Fibroblast of mammary gland (primary cell): ENCODE results near the gene MAP7D2.

Source experiments
- DNase-seq: peaks from one replicate; pipeline ENCODE4 v3.0.0-alpha.2; 2010; ENCODE audit warnings: low read depth
- H3K4me3 ChIP-seq: 2 replicates; pipeline ENCODE4 v1.5.1; 2011; ENCODE audit warnings: low read depth, mild to moderate bottlenecking, low read length, moderate library complexity; ENCODE audit not compliant: control insufficient read depth
- CTCF ChIP-seq: conservative IDR thresholded peaks from 2 replicates; pipeline ENCODE4 v1.5.1; 2011; ENCODE audit warnings: low read depth, low read length, inconsistent platforms; ENCODE audit not compliant: control insufficient read depth, insufficient read depth

The MAP7D2 gene

GRCh38 chrX:20063153-20063552, 53.6 kb downstream of the MAP7D2 start:
- H3K4me3 ChIP-seq, result no peak overlapping the region
- no peak for TF ChIP-seq CTCF
- DNase-seq, result no peak

DNA sequence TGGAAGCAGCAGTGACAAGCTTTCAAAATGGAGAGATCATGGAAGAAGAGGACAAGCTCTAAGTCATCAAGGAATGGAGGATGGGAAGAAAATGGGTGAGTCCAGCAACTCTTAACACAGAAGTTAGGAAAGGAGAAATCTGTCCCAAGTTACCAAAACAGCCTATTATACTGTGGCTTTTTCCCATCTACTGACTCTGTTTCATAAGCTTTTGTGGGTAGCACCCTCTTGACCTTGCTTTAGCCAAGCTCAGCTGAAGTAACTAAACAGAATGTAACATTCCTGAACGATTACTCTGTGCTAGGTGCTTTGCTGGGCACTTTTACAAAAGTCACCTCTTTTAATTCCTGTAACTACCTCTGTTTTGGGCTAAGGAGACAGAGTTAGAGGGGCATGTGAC, 54.9 kb downstream of the MAP7D2 start:
- no peak for TF ChIP-seq CTCF
- peak; percentile 48 for DNase-seq
- H3K4me3 ChIP-seq, result no peak overlapping the region

GRCh38 chrX:20060961-20061748, 55.6 kb downstream of the MAP7D2 start:
- no peak for DNase-seq
- no peak overlapping the region for H3K4me3 ChIP-seq
- TF ChIP-seq CTCF, result no peak

- TF ChIP-seq CTCF, result no peak
- H3K4me3 ChIP-seq, result no peak overlapping the region
- no peak for DNase-seq
Measured at GRCh38 chrX:20059467-20060128, 57.1 kb downstream of the MAP7D2 start.

GRCh38 chrX:20057479-20057878, 59.2 kb downstream of the MAP7D2 start:
- no peak for DNase-seq
- H3K4me3 ChIP-seq, result no peak overlapping the region
- TF ChIP-seq CTCF, result no peak

DNA sequence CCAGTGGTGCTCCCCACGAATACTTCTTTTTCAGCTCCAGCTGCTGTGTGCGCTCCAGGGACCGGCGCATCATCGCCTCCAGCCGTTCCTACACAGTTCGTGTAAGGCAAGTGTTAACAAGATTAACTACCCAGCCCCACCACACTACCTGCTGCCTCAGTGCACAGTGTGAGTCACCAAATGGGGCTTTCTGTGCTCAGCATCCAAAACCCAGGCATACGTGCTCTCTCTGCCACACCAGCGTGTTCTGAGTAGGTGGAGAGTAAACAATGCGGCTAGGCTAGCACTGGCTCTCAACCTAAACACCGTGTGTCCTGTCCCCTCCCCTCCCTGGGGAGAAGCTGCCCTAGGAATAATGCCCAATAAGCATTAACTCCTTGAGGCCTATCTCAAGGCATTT, 60.0 kb downstream of the MAP7D2 start:
- no peak for TF ChIP-seq CTCF
- H3K4me3 ChIP-seq, result no peak overlapping the region
- no peak for DNase-seq
